Activated CD4-positive, alpha-beta T cell treated with anti-CD3 and anti-CD28 coated beads, Interleukin-2, amount 10 ng/mL, durations not matched to agents 7 days and 5 days (primary cell): ENCODE measurements around the gene FHOD1. TPM values are rescaled to one million over a fixed set of nuclear protein-coding genes. Genes with fewer than 3 reads are reported as not detected.

Experiments
- CTCF ChIA-PET: fragments of 350-600 bp; sonication (Branson Sonifier 250); formaldehyde crosslinking; loops from one replicate; lab custom pipeline; 2021; ENCODE audit warnings: antibody characterized with exemption; lab: Charles Lee
- POLR2A ChIA-PET: fragments of 350-600 bp; sonication (Branson Sonifier 250); formaldehyde crosslinking; loops from one replicate; lab custom pipeline; 2021; ENCODE audit warnings: antibody characterized with exemption; lab: Charles Lee
- DNase-seq: peaks from one replicate; pipeline ENCODE4 v3.0.0-alpha.2; 2020
- H3K27ac Mint-ChIP-seq: one replicate; pipeline ENCODE4 v1.8.0; 2021; ENCODE audit warnings: mild to moderate bottlenecking, moderate library complexity, mixed read lengths
- H3K27me3 Mint-ChIP-seq: one replicate; pipeline ENCODE4 v1.8.0; 2021; ENCODE audit warnings: mixed read lengths
- H3K36me3 Mint-ChIP-seq: one replicate; pipeline ENCODE4 v1.8.0; 2021; ENCODE audit warnings: low read depth, mixed read lengths
- H3K4me1 Mint-ChIP-seq: one replicate; pipeline ENCODE4 v1.8.0; 2021; ENCODE audit warnings: mixed read lengths
- H3K4me3 Mint-ChIP-seq: one replicate; pipeline ENCODE4 v1.8.0; 2021; ENCODE audit warnings: mild to moderate bottlenecking, moderate library complexity, mixed read lengths
- H3K9me3 Mint-ChIP-seq: one replicate; pipeline ENCODE4 v1.8.0; 2021; ENCODE audit warnings: mixed read lengths
- total RNA-seq, 2 experiments: library from RNA; stranded (reverse); gene quantifications; one replicate each; pipeline ENCODE4 v1.2.3, GENCODE V29; 2021

The FHOD1 gene
- 10 to 100 TPM; 59.2 to 62.0 TPM for total RNA-seq

- Mint-ChIP-seq H3K4me1 (peaks cover 45% of the 10 kb centered on the region), H3K4me3 (peak within 1 kb of the TSS; percentile 91), H3K9me3 (no peaks in the 10 kb centered on the region), H3K27me3 (peaks cover 24% of the 10 kb centered on the region), H3K27ac (peak within 1 kb of the TSS; percentile 87), H3K36me3 (no peaks in the 10 kb centered on the region)
- ChIA-PET CTCF (interaction anchor here (1.0 to 4.6 kb wide), 9 partner anchors 9 to 92 kb away, joined by 3 to 24 read pairs (median 6); partner anchors contain the start of genes NOL3 and TMEM208), POLR2A (no interaction called here)
- peak; percentile 98 for DNase-seq
Observed at GRCh38 chr16:67247192-67248072, at the start of gene FHOD1. Gene FHOD1, minus strand, starts transcription at chr16:67247481. Its CDS starts 71 bp downstream, at chr16:67247410.

- DNase-seq = no peak
- Mint-ChIP-seq H3K27me3 (no peaks in the 10 kb centered on the region), H3K27ac (no peak overlapping the region), H3K36me3 (no peaks in the 10 kb centered on the region), H3K4me1 (no peaks in the 10 kb centered on the region), H3K9me3 (no peaks in the 10 kb centered on the region), H3K4me3 (no peak overlapping the region)
- ChIA-PET POLR2A (no interaction called here), CTCF (interaction anchor here (1.0 kb wide), 1 partner anchor 15 kb away, joined by 3 read pairs; no protein-coding TSS in a partner anchor)
Observed at GRCh38 chr16:67296420-67296819, 49.1 kb upstream of the FHOD1 start.

GRCh38 chr16:67294938-67295361 lies 47.7 kb upstream of the FHOD1 start:
- Mint-ChIP-seq H3K4me3 (no peak overlapping the region), H3K27me3 (no peaks in the 10 kb centered on the region), H3K9me3 (no peaks in the 10 kb centered on the region), H3K27ac (no peak overlapping the region), H3K36me3 (no peaks in the 10 kb centered on the region), H3K4me1 (no peaks in the 10 kb centered on the region)
- ChIA-PET CTCF (interaction anchor here (1.5 kb wide), 1 partner anchor 11 kb away, joined by 4 read pairs; no protein-coding TSS in a partner anchor), POLR2A (no interaction called here)
- no peak for DNase-seq

GRCh38 chr16:67294171-67294757 lies 47.0 kb upstream of the FHOD1 start:
- Mint-ChIP-seq H3K27ac (no peak overlapping the region), H3K4me3 (no peak overlapping the region), H3K27me3 (no peaks in the 10 kb centered on the region), H3K36me3 (no peaks in the 10 kb centered on the region), H3K9me3 (no peaks in the 10 kb centered on the region), H3K4me1 (peaks cover 6% of the 10 kb centered on the region)
- ChIA-PET CTCF (interaction anchor here (1.5 kb wide), 1 partner anchor 11 kb away, joined by 4 read pairs; no protein-coding TSS in a partner anchor), POLR2A (no interaction called here)
- DNase-seq = no peak

- no peak overlapping the region for H3K27ac Mint-ChIP-seq
- no peaks in the 10 kb centered on the region for H3K36me3 Mint-ChIP-seq
- H3K4me3 Mint-ChIP-seq = no peak overlapping the region
- H3K27me3 Mint-ChIP-seq = no peaks in the 10 kb centered on the region
- ChIA-PET CTCF (interaction anchor here (1.0 to 1.8 kb wide), 5 partner anchors 10 to 108 kb away, joined by 3 to 7 read pairs (median 4); partner anchors contain the start of gene PLEKHG4), POLR2A (interaction anchor here (0.6 kb wide), 1 partner anchor 199 kb away, joined by 3 read pairs; no protein-coding TSS in a partner anchor)
- no peak for DNase-seq
- H3K9me3 Mint-ChIP-seq = no peaks in the 10 kb centered on the region
- H3K4me1 Mint-ChIP-seq = peaks cover 6% of the 10 kb centered on the region
Observed at GRCh38 chr16:67291461-67291860, 44.2 kb upstream of the FHOD1 start.

GRCh38 chr16:67287960-67288359 lies 40.7 kb upstream of the FHOD1 start:
- DNase-seq = no peak
- H3K4me3 Mint-ChIP-seq = no peak overlapping the region
- no peaks in the 10 kb centered on the region for H3K27me3 Mint-ChIP-seq
- no peaks in the 10 kb centered on the region for H3K36me3 Mint-ChIP-seq
- ChIA-PET CTCF (interaction anchor here (0.6 to 3.4 kb wide), 2 partner anchors 10 to 25 kb away, joined by 6 to 8 read pairs; no protein-coding TSS in a partner anchor), POLR2A (no interaction called here)
- no peaks in the 10 kb centered on the region for H3K9me3 Mint-ChIP-seq
- H3K27ac Mint-ChIP-seq = no peak overlapping the region
- H3K4me1 Mint-ChIP-seq = peaks cover 6% of the 10 kb centered on the region

- Mint-ChIP-seq H3K9me3 (no peaks in the 10 kb centered on the region), H3K36me3 (no peaks in the 10 kb centered on the region), H3K27ac (no peak overlapping the region), H3K27me3 (no peaks in the 10 kb centered on the region), H3K4me3 (no peak overlapping the region), H3K4me1 (peaks cover 6% of the 10 kb centered on the region)
- POLR2A ChIA-PET = no interaction called here
- DNase-seq = no peak
- CTCF ChIA-PET = interaction anchor here (1.3 to 3.4 kb wide), 4 partner anchors 8 to 26 kb away, joined by 3 to 8 read pairs (median 6); no protein-coding TSS in a partner anchor
Observed at GRCh38 chr16:67286441-67287235, 39.4 kb upstream of the FHOD1 start.

- CTCF ChIA-PET = interaction anchor here (0.6 to 2.1 kb wide), 6 partner anchors 11 to 144 kb away, joined by 3 to 7 read pairs (median 4); no protein-coding TSS in a partner anchor
- no peak overlapping the region for H3K4me3 Mint-ChIP-seq
- POLR2A ChIA-PET = no interaction called here
- H3K9me3 Mint-ChIP-seq = no peaks in the 10 kb centered on the region
- no peak for DNase-seq
- no peaks in the 10 kb centered on the region for H3K36me3 Mint-ChIP-seq
- H3K27me3 Mint-ChIP-seq = no peaks in the 10 kb centered on the region
- peaks cover 8% of the 10 kb centered on the region for H3K4me1 Mint-ChIP-seq
- H3K27ac Mint-ChIP-seq = no peak overlapping the region
Observed at GRCh38 chr16:67284699-67285646, 37.7 kb upstream of the FHOD1 start.

GRCh38 chr16:67283826-67284555 lies 36.7 kb upstream of the FHOD1 start:
- ChIA-PET POLR2A (no interaction called here), CTCF (interaction anchor here (0.7 to 2.1 kb wide), 5 partner anchors 10 to 150 kb away, joined by 3 to 7 read pairs (median 4); partner anchors contain the start of gene FHOD1)
- H3K9me3 Mint-ChIP-seq = no peaks in the 10 kb centered on the region
- DNase-seq = no peak
- H3K4me3 Mint-ChIP-seq = no peak overlapping the region
- peaks cover 4% of the 10 kb centered on the region for H3K4me1 Mint-ChIP-seq
- H3K27ac Mint-ChIP-seq = no peak overlapping the region
- no peaks in the 10 kb centered on the region for H3K36me3 Mint-ChIP-seq
- H3K27me3 Mint-ChIP-seq = no peaks in the 10 kb centered on the region

- H3K4me1 Mint-ChIP-seq = peaks cover 6% of the 10 kb centered on the region
- POLR2A ChIA-PET = no interaction called here
- no peaks in the 10 kb centered on the region for H3K9me3 Mint-ChIP-seq
- no peak for DNase-seq
- H3K27ac Mint-ChIP-seq = no peak overlapping the region
- H3K36me3 Mint-ChIP-seq = no peaks in the 10 kb centered on the region
- H3K4me3 Mint-ChIP-seq = no peak overlapping the region
- CTCF ChIA-PET = interaction anchor here (0.7 to 1.3 kb wide), 4 partner anchors 11 to 150 kb away, joined by 3 to 4 read pairs (median 3); partner anchors contain the start of gene FHOD1
- H3K27me3 Mint-ChIP-seq = no peaks in the 10 kb centered on the region
Observed at GRCh38 chr16:67283039-67283825, 36.0 kb upstream of the FHOD1 start.
